ENCODE data around the gene GTF2IRD2.
"Not testable (repeated sequence)": the region's sequence is repeated elsewhere in the genome, so short reads cannot be mapped to it uniquely, and the experiment has no call there.

- not testable (repeated sequence) for TF ChIP-seq CTCF (conservative IDR thresholded peaks at IDR 0.05; ENCODE audit: low read depth, low read length); POLR2A (IDR thresholded peaks at IDR 0.05; ENCODE audit: low read depth, low read length); NFE2L2 (IDR thresholded peaks at IDR 0.05; ENCODE audit: low read depth, low read length); RAD21 (IDR thresholded peaks at IDR 0.05; ENCODE audit: low read length); SMC3 (IDR thresholded peaks at IDR 0.05; ENCODE audit: low read depth, low read length); CEBPB (IDR thresholded peaks at IDR 0.05; ENCODE audit: low read depth, low read length); BHLHE40 (IDR thresholded peaks at IDR 0.05; ENCODE audit: low read depth, low read length); MAZ (IDR thresholded peaks at IDR 0.05; ENCODE audit: borderline replicate concordance, low read depth, low read length); USF2 (IDR thresholded peaks at IDR 0.05; ENCODE audit: low read depth, low read length); MAFK (IDR thresholded peaks at IDR 0.05; ENCODE audit: low read depth, low read length); CHD1 (IDR thresholded peaks at IDR 0.05; ENCODE audit: low read depth, low read length); RCOR1 (IDR thresholded peaks at IDR 0.05; ENCODE audit: insufficient replicate concordance, low read length); MXI1 (IDR thresholded peaks at IDR 0.05; ENCODE audit: borderline replicate concordance, low read depth, low read length)
These were observed 72.4 kb downstream of the GTF2IRD2 start for GRCh38 chr7:74779053-74779452.
